GM12864 (cell line): ENCODE measurements around the gene LTB4R.

Experiments used
- DNase-seq: peaks from one replicate; pipeline ENCODE4 v3.0.0-alpha.2; 2011; ENCODE audit warnings: low read depth
- H3K4me3 ChIP-seq: 2 replicates; pipeline ENCODE4 v1.5.1; 2011; ENCODE audit warnings: mild to moderate bottlenecking, low read depth, low read length, control low read depth
- CTCF ChIP-seq: IDR thresholded peaks from 2 replicates; pipeline ENCODE4 v1.5.1; 2011; ENCODE audit warnings: low read depth, mild to moderate bottlenecking, moderate library complexity, low read length, control low read depth, inconsistent platforms; ENCODE audit errors: missing control alignments

LTB4R gene

GRCh38 chr14:24266344-24267244 is 44.7 kb upstream of the LTB4R start:
- DNase-seq = no peak
- TF ChIP-seq CTCF = no peak
- H3K4me3 ChIP-seq = no peak overlapping the region

- no peak overlapping the region for H3K4me3 ChIP-seq
- TF ChIP-seq CTCF = no peak
- DNase-seq = no peak
These were observed 43.8 kb upstream of the LTB4R start for GRCh38 chr14:24267516-24267915.

- no peak overlapping the region for H3K4me3 ChIP-seq
- no peak for DNase-seq
These were observed 43.1 kb upstream of the LTB4R start for GRCh38 chr14:24268225-24268624.

GRCh38 chr14:24269368-24269767 is 41.9 kb upstream of the LTB4R start:
- no peak overlapping the region for H3K4me3 ChIP-seq
- TF ChIP-seq CTCF = no peak
- DNase-seq = no peak

More at GRCh38 chr14:24268225-24268624, 43.1 kb upstream of the LTB4R start:
- TF ChIP-seq CTCF = no peak

GRCh38 chr14:24269910-24270536 is 41.3 kb upstream of the LTB4R start:
- DNase-seq = no peak
- no peak for TF ChIP-seq CTCF
- H3K4me3 ChIP-seq = peak overlapping the region; percentile 68; the same call in 1 of the 2 replicates

- TF ChIP-seq CTCF = no peak
- H3K4me3 ChIP-seq = peak overlapping the region; percentile 68
- DNase-seq = no peak
These were observed 40.7 kb upstream of the LTB4R start for GRCh38 chr14:24270537-24271133.
